HCT116 (cell line): ENCODE measurements around the gene ZNF470. TPM values are rescaled to one million over a fixed set of nuclear protein-coding genes. Genes with fewer than 3 reads are reported as not detected.

ENCODE experiments used
- ATAC-seq: fragments of 200-7000 bp; cut with Tn5 transposase; 2 replicates; pipeline ENCODE4 v1.9.1; 2020; ENCODE audit warnings: mild to moderate bottlenecking, moderate library complexity
- BruUV-seq: library from RNA; stranded (reverse); fragments of 400-500 nt; replicated peaks from 2 replicates; lab custom pipeline; 2021; lab: Mats Ljungman, UMichigan
- CTCF ChIA-PET: fragments of 300-600 bp; sonication (Branson Sonifier 250); formaldehyde crosslinking; loops from one replicate; lab custom pipeline; 2021; ENCODE audit warnings: antibody characterized with exemption; lab: Charles Lee
- POLR2A ChIA-PET: fragments of 300-600, 350-600 bp; sonication (Branson Sonifier 250); formaldehyde crosslinking; loops from one replicate; lab custom pipeline; 2021; ENCODE audit warnings: antibody characterized with exemption; lab: Charles Lee
- RAD21 ChIA-PET, 2 experiments: fragments of 300-600 bp; sonication (Branson Sonifier 250); formaldehyde crosslinking; loops; one replicate each; lab custom pipeline; 2023; ENCODE audit warnings: low total read pairs in 2 of 2; ENCODE audit not compliant: uncharacterized antibody in 2 of 2, unreplicated experiment in 2 of 2, low non-redundant PET in 1 of 2; lab: Charles Lee
- DNase-seq: peaks from one replicate; pipeline ENCODE4 v3.0.0-alpha.2; 2010; ENCODE audit warnings: low read depth, low spot score
- H2AFZ ChIP-seq: fragments of 200-600 bp; shearing (Covaris generic), sonication (generic); 2 replicates; pipeline ENCODE4 v1.6.1; 2017; ENCODE audit warnings: low read depth, mixed run types, mixed read lengths, antibody characterized with exemption, low read length; ENCODE audit not compliant: poor library complexity, severe bottlenecking
- H3K27ac ChIP-seq: 2 replicates; pipeline ENCODE4 v1.5.1; 2012; ENCODE audit warnings: low read depth, low read length
- H3K27me3 ChIP-seq: fragments of 200-600 bp; sonication (generic); 2 replicates; pipeline ENCODE4 v1.6.1; 2016; ENCODE audit warnings: mixed run types, low read length, mixed read lengths; ENCODE audit not compliant: insufficient read depth
- H3K36me3 ChIP-seq, 2 experiments: fragments of 200-500 bp in 1 of 2; fragments of 200-600 bp in 1 of 2; sonication (Bioruptor generic) in 1 of 2; sonication (generic) in 1 of 2; 2 replicates each; pipeline versions ENCODE4 v1.5.1 to v1.6.1; 2014 to 2016; ENCODE audit warnings: low read length in 2 of 2, inconsistent platforms in 1 of 2, mixed read lengths in 1 of 2, mixed run types in 1 of 2; ENCODE audit not compliant: insufficient read depth in 2 of 2, control insufficient read depth in 1 of 2
- H3K4me1 ChIP-seq, 2 experiments: fragments of 200-600 bp in 1 of 2; sonication (generic) in 1 of 2; 2 replicates each; pipeline versions ENCODE4 v1.5.1 to v1.6.1; 2012 to 2017; ENCODE audit warnings: low read length in 2 of 2, inconsistent platforms in 1 of 2, mild to moderate bottlenecking in 1 of 2, mixed read lengths in 1 of 2, mixed run types in 1 of 2, moderate library complexity in 1 of 2; ENCODE audit not compliant: insufficient read depth in 2 of 2, control insufficient read depth in 1 of 2
- H3K4me2 ChIP-seq: fragments of 200-600 bp; sonication (generic); 2 replicates; pipeline ENCODE4 v1.6.1; 2017; ENCODE audit warnings: mixed run types, low read length, mixed read lengths
- H3K4me3 ChIP-seq, 2 experiments: fragments of 200-600 bp in 1 of 2; sonication (generic) in 1 of 2; replicated peaks in 1 of 2; 2 replicates each; pipeline ENCODE4 v1.5.1; 2011 to 2016; ENCODE audit warnings: low read length in 2 of 2, control low read depth in 1 of 2, low read depth in 1 of 2, mild to moderate bottlenecking in 1 of 2, mixed read lengths in 1 of 2, mixed run types in 1 of 2
- H3K79me2 ChIP-seq: fragments of 200-600 bp; sonication (generic); 2 replicates; pipeline ENCODE4 v1.6.1; 2017; ENCODE audit warnings: mild to moderate bottlenecking, mixed run types, low read length, moderate library complexity, mixed read lengths; ENCODE audit not compliant: insufficient read depth
- H3K9ac ChIP-seq: fragments of 200-600 bp; sonication (generic); 2 replicates; pipeline ENCODE4 v1.6.1; 2016; ENCODE audit warnings: low read length, mixed read lengths
- H3K9me2 ChIP-seq: fragments of 200-600 bp; sonication (generic), shearing (Covaris generic); 2 replicates; pipeline ENCODE4 v1.6.1; 2017; ENCODE audit warnings: mixed run types, mild to moderate bottlenecking, moderate library complexity; ENCODE audit not compliant: insufficient read depth
- H3K9me3 ChIP-seq, 2 experiments: fragments of 200-500 bp in 1 of 2; fragments of 200-600 bp in 1 of 2; sonication (Bioruptor generic) in 1 of 2; sonication (generic) in 1 of 2; 2 replicates each; pipeline ENCODE4 v1.6.1; 2014 to 2017; ENCODE audit warnings: low read length in 2 of 2, mixed read lengths in 2 of 2, inconsistent platforms in 1 of 2, low read depth in 1 of 2, mild to moderate bottlenecking in 1 of 2, mixed run types in 1 of 2, moderate library complexity in 1 of 2; ENCODE audit not compliant: control insufficient read depth in 1 of 2, insufficient read depth in 1 of 2
- H4K20me1 ChIP-seq: fragments of 200-600 bp; sonication (generic), shearing (Covaris generic); 2 replicates; pipeline ENCODE4 v1.6.1; 2017; ENCODE audit warnings: mixed run types, mild to moderate bottlenecking, moderate library complexity; ENCODE audit not compliant: insufficient read depth
- CBX3 ChIP-seq: IDR thresholded peaks from 2 replicates; pipeline ENCODE4 v1.6.1; 2012; ENCODE audit warnings: low read depth
- CEBPB ChIP-seq: IDR thresholded peaks from 2 replicates; pipeline ENCODE4 v1.6.1; 2012; ENCODE audit warnings: low read depth
- EGR1 ChIP-seq: IDR thresholded peaks from 2 replicates; pipeline ENCODE4 v1.6.1; 2012; ENCODE audit warnings: low read depth
- EZH2 ChIP-seq: fragments of 200-600 bp; sonication (generic); IDR thresholded peaks from 2 replicates; pipeline ENCODE4 v1.6.1; 2017; ENCODE audit warnings: antibody characterized with exemption, mixed run types
- EZH2phosphoT487 ChIP-seq: fragments of 200-600 bp; IDR thresholded peaks from 2 replicates; pipeline ENCODE4 v1.6.1; 2018; ENCODE audit warnings: antibody characterized with exemption, borderline replicate concordance
- FOSL1 ChIP-seq: IDR thresholded peaks from 2 replicates; pipeline ENCODE4 v1.6.1; 2012; ENCODE audit warnings: low read depth
- POLR2A ChIP-seq: IDR thresholded peaks from 2 replicates; pipeline ENCODE4 v1.7.0; 2011; ENCODE audit warnings: borderline replicate concordance; ENCODE audit not compliant: insufficient read depth, insufficient read length; ENCODE audit errors: extremely low read depth
- POLR2AphosphoS5 ChIP-seq: IDR thresholded peaks from 2 replicates; pipeline ENCODE4 v1.6.1; 2011; ENCODE audit warnings: mild to moderate bottlenecking, low read depth, low read length, moderate library complexity
- RAD21 ChIP-seq: IDR thresholded peaks from 2 replicates; pipeline ENCODE4 v1.6.1; 2012; ENCODE audit warnings: low read depth, mild to moderate bottlenecking
- SIN3A ChIP-seq: IDR thresholded peaks from 2 replicates; pipeline ENCODE4 v1.6.1; 2012; ENCODE audit warnings: low read depth
- SRF ChIP-seq: IDR thresholded peaks from 2 replicates; pipeline ENCODE4 v1.6.1; 2012; ENCODE audit warnings: low read depth
- TCF7L2 ChIP-seq: IDR thresholded peaks from 2 replicates; pipeline ENCODE4 v1.7.0; 2011; ENCODE audit warnings: borderline replicate concordance, inconsistent platforms; ENCODE audit not compliant: insufficient read depth, insufficient read length; ENCODE audit errors: extremely low read depth
- YY1 ChIP-seq: IDR thresholded peaks from 2 replicates; pipeline ENCODE4 v1.6.1; 2011; ENCODE audit warnings: low read length, low read depth, moderate library complexity, mild to moderate bottlenecking; ENCODE audit not compliant: insufficient replicate concordance; ENCODE audit errors: extremely low read depth
- ZFX ChIP-seq: fragments of 450-650 bp; IDR thresholded peaks from 2 replicates; pipeline ENCODE4 v1.6.1; 2017
- ZNF274 ChIP-seq: fragments of 200-500 bp; sonication (Bioruptor generic); IDR thresholded peaks from 2 replicates; pipeline ENCODE4 v1.6.1; 2014; ENCODE audit warnings: mild to moderate bottlenecking, low read depth, low read length, inconsistent platforms
- intact Hi-C: fragments of 100-400 bp; cut with micrococcal nuclease; formaldehyde crosslinking; loops from 2 replicates; pipeline ENCODE4 v1.10.0; 2022
- total RNA-seq: library from RNA; stranded (reverse); gene quantifications from one replicate; pipeline ENCODE4 v1.2.1, GENCODE V29; 2021; ENCODE audit not compliant: unreplicated experiment
- TF ChIP-seq, protein P1 (sequence below): IDR thresholded peaks from 2 replicates; pipeline ENCODE4 v1.6.1; 2011; ENCODE audit warnings: mild to moderate bottlenecking, low read length, moderate library complexity; ENCODE audit not compliant: insufficient replicate concordance; ENCODE audit errors: extremely low read depth
- TF ChIP-seq, protein P2 (sequence below), 3 experiments: fragments of 200-600 bp in 1 of 3; sonication (generic) in 1 of 3; IDR thresholded peaks in 2 of 3; conservative IDR thresholded peaks in 1 of 3; 2 replicates each; pipeline ENCODE4 v1.5.1; 2012 to 2017; ENCODE audit warnings: low read depth in 2 of 3, low read length in 2 of 3, antibody characterized with exemption in 1 of 3, borderline replicate concordance in 1 of 3, control low read depth in 1 of 3, mild to moderate bottlenecking in 1 of 3, mixed read lengths in 1 of 3, mixed run types in 1 of 3, moderate library complexity in 1 of 3; ENCODE audit not compliant: insufficient read depth in 1 of 3

The ZNF470 gene
- total RNA-seq, 1 experiment from 2014 or later = not detected

DNA sequence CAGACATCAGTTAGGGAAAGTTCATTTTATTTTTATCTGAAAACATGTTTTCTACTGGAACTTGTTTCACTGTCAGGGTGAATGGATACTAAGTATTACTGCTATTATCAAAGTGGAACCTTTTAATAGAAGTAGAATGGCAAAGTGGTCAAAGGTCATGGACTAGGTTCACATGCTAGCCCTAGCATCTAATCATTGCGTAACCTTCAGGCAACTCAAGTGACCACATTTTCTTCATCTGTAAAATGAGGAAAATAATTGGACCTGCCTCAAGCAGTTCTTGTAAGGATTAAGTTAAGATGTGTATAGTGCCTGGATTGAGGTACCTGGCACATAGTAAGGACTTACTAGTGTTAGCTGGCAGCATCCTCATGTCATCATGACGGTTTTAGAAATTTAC, 23.5 kb upstream of the ZNF470 start:
- Histone ChIP-seq H3K9me3 (peaks cover 10 to 33% of the 10 kb centered on the region in 2 experiments; a peak in 2 of 4 replicates), H4K20me1 (no peaks in the 10 kb centered on the region), H3K4me3 (no peak overlapping the region), H3K79me2 (no peaks in the 10 kb centered on the region), H3K27ac (no peak overlapping the region), H3K36me3 (no peaks in the 10 kb centered on the region), H3K4me1 (no peaks in the 10 kb centered on the region), H2AFZ (no peak overlapping the region), H3K9ac (no peak overlapping the region), H3K4me2 (no peak overlapping the region), H3K9me2 (no peaks in the 10 kb centered on the region), H3K27me3 (no peaks in the 10 kb centered on the region)
- DNase-seq (no peak), ATAC-seq (no peak)
- intact Hi-C loops = no loop called here
- no TSS peak for BruUV-seq
- POLR2A ChIA-PET = no interaction called here
- CTCF ChIA-PET = no interaction called here
- RAD21 ChIA-PET = no interaction called here
- TF ChIP-seq ZNF274 (no peak), EZH2 (no peak), SIN3A (no peak), EGR1 (no peak), POLR2A (no peak), SRF (no peak), RAD21 (no peak), YY1 (no peak), ZFX (no peak), POLR2AphosphoS5 (no peak), FOSL1 (no peak), EZH2phosphoT487 (no peak), TCF7L2 (no peak), CBX3 (no peak), CEBPB (no peak)
- TF ChIP-seq, protein P1, sequence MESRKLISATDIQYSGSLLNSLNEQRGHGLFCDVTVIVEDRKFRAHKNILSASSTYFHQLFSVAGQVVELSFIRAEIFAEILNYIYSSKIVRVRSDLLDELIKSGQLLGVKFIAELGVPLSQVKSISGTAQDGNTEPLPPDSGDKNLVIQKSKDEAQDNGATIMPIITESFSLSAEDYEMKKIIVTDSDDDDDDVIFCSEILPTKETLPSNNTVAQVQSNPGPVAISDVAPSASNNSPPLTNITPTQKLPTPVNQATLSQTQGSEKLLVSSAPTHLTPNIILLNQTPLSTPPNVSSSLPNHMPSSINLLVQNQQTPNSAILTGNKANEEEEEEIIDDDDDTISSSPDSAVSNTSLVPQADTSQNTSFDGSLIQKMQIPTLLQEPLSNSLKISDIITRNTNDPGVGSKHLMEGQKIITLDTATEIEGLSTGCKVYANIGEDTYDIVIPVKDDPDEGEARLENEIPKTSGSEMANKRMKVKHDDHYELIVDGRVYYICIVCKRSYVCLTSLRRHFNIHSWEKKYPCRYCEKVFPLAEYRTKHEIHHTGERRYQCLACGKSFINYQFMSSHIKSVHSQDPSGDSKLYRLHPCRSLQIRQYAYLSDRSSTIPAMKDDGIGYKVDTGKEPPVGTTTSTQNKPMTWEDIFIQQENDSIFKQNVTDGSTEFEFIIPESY = no peak
- TF ChIP-seq, protein P2, sequence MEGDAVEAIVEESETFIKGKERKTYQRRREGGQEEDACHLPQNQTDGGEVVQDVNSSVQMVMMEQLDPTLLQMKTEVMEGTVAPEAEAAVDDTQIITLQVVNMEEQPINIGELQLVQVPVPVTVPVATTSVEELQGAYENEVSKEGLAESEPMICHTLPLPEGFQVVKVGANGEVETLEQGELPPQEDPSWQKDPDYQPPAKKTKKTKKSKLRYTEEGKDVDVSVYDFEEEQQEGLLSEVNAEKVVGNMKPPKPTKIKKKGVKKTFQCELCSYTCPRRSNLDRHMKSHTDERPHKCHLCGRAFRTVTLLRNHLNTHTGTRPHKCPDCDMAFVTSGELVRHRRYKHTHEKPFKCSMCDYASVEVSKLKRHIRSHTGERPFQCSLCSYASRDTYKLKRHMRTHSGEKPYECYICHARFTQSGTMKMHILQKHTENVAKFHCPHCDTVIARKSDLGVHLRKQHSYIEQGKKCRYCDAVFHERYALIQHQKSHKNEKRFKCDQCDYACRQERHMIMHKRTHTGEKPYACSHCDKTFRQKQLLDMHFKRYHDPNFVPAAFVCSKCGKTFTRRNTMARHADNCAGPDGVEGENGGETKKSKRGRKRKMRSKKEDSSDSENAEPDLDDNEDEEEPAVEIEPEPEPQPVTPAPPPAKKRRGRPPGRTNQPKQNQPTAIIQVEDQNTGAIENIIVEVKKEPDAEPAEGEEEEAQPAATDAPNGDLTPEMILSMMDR (IDR thresholded peaks at IDR 0.05 in 2 of 3, conservative IDR thresholded peaks at IDR 0.05 in 1 of 3; ENCODE audit: borderline replicate concordance in 1 of 3, insufficient read depth in 1 of 3, low read depth in 2 of 3, low read length in 2 of 3) = no peak
